ENCODE data around the gene KIAA0930. TPM values are rescaled to one million over a fixed set of nuclear protein-coding genes. Genes with fewer than 3 reads are reported as not detected.

The KIAA0930 gene
- total RNA-seq, 6 donors from 2014 or later, result 31.2 to 103 (median 42.8) TPM

DNA sequence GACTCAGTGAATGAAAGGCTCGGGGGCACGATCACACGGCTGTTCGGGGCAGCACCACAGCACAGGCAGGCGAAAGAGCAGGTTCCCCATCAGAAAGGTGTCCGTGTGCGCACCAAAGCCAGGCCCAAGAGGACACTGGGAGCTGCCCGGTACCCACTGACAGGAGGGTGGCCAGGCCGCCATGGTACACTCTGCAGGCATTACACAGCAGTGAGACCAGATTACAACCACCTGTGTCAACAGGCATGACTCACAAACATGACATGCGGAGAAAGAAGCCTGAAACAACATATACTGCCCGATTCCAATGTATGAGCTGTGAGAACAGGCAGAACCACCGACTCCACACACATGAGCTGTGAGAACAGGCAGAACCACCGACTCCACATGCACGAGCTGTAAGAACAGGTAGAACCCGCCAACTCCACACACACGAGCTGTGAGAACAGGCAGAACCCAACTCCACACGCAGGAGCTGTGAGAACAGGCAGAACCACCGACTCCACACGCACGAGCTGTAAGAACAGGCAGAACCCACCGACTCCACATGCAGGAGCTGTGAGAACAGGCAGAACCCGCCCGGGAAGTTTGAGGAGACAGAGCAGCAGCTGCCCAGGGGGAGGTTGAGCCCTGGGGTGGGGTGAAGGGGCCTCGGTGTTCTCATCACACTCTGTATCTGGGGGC, 32.6 kb downstream of the KIAA0930 start:
- peaks cover 7 to 16% (median 13%) of the 10 kb centered on the region in 4 donors for H3K4me1 ChIP-seq
- TF ChIP-seq EP300 (IDR thresholded peaks at IDR 0.05) (no peak), POLR2AphosphoS5 (IDR thresholded peaks at IDR 0.05) (no peak)
- ATAC-seq (ENCODE audit: low FRiP score in 2 of 2) (no peak), DNase-seq (no peak)
- H3K27me3 ChIP-seq, result no peaks in the 10 kb centered on the region
- peaks cover 0 to 41% (median 26%) of the 10 kb centered on the region in 4 donors for H3K36me3 ChIP-seq
- 82 to 87% methylated on average over 20 to 24 of the region's 24 CpGs for WGBS, 2 donors
- no peak overlapping the region for H3K4me3 ChIP-seq
- H3K27ac ChIP-seq, result no peak overlapping the region
- no peaks in the 10 kb centered on the region for H3K9me3 ChIP-seq

DNA sequence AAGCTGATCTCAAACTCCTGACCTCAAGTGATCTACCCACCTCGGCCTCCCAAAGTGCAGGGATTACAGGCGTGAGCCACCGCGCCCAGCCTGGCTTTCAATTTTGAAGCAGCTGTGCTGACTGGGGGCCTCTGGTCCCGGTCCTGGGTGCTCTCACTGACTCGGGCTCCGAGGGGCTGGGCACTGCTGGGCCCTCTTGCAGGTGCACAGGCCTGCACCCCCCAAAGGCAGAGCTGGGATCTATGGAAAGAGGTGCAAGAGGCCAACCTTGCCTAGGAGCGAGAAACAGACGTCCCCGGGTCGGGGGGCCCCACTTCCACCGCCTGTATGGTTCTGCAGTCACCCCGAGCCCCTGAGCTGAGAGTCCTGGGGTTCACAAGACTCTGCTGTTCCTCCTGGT, 33.2 kb downstream of the KIAA0930 start:
- Histone ChIP-seq H3K27ac (no peak overlapping the region), H3K4me1 (peaks cover 4 to 10% (median 7%) of the 10 kb centered on the region in 4 donors), H3K27me3 (no peaks in the 10 kb centered on the region), H3K9me3 (no peaks in the 10 kb centered on the region), H3K4me3 (no peak overlapping the region), H3K36me3 (peaks cover 0 to 47% (median 32%) of the 10 kb centered on the region in 4 donors)
- no peak for TF ChIP-seq EP300 (IDR thresholded peaks at IDR 0.05)
- no peak for TF ChIP-seq POLR2AphosphoS5 (IDR thresholded peaks at IDR 0.05)
- no peak for TF ChIP-seq POLR2A (IDR thresholded peaks at IDR 0.05)
- no peak for TF ChIP-seq CTCF (IDR thresholded peaks at IDR 0.05)
- DNase-seq (no peak), ATAC-seq (ENCODE audit: low FRiP score in 2 of 2) (no peak)
- 97% methylated on average over 13 of the region's 13 CpGs for WGBS, 2 donors

- no peak overlapping the region for H3K4me3 ChIP-seq
- 92 to 96% methylated on average over 6 of the region's 6 CpGs for WGBS, 2 donors
- ATAC-seq (ENCODE audit: low FRiP score in 2 of 2) (no peak), DNase-seq (no peak)
- H3K27me3 ChIP-seq, result no peaks in the 10 kb centered on the region
- no peaks in the 10 kb centered on the region for H3K9me3 ChIP-seq
- TF ChIP-seq CTCF (IDR thresholded peaks at IDR 0.05), result no peak
- TF ChIP-seq POLR2A (IDR thresholded peaks at IDR 0.05), result no peak
- TF ChIP-seq POLR2AphosphoS5 (IDR thresholded peaks at IDR 0.05), result no peak
- no peak for TF ChIP-seq EP300 (IDR thresholded peaks at IDR 0.05)
- no peak overlapping the region for H3K27ac ChIP-seq
- peaks cover 0 to 52% (median 37%) of the 10 kb centered on the region in 4 donors for H3K36me3 ChIP-seq
- H3K4me1 ChIP-seq, result no peaks in the 10 kb centered on the region
Observed at GRCh38 chr22:45206233-45206632, 34.5 kb downstream of the KIAA0930 start.

- TF ChIP-seq EP300 (IDR thresholded peaks at IDR 0.05), result no peak
- no peak for TF ChIP-seq POLR2AphosphoS5 (IDR thresholded peaks at IDR 0.05)
- TF ChIP-seq POLR2A (IDR thresholded peaks at IDR 0.05), result no peak
- no peak for TF ChIP-seq CTCF (IDR thresholded peaks at IDR 0.05)
- Histone ChIP-seq H3K36me3 (peaks cover 0 to 53% (median 45%) of the 10 kb centered on the region in 4 donors), H3K4me1 (no peaks in the 10 kb centered on the region), H3K27ac (no peak overlapping the region), H3K27me3 (no peaks in the 10 kb centered on the region), H3K4me3 (no peak overlapping the region), H3K9me3 (no peaks in the 10 kb centered on the region)
- ATAC-seq (ENCODE audit: low FRiP score in 2 of 2) (no peak), DNase-seq (peak in 1 of 2 donors; percentile 12)
- 92 to 95% methylated on average over 11 to 20 of the region's 20 CpGs for WGBS, 2 donors
Observed at GRCh38 chr22:45205276-45205925, 35.3 kb downstream of the KIAA0930 start.

DNA sequence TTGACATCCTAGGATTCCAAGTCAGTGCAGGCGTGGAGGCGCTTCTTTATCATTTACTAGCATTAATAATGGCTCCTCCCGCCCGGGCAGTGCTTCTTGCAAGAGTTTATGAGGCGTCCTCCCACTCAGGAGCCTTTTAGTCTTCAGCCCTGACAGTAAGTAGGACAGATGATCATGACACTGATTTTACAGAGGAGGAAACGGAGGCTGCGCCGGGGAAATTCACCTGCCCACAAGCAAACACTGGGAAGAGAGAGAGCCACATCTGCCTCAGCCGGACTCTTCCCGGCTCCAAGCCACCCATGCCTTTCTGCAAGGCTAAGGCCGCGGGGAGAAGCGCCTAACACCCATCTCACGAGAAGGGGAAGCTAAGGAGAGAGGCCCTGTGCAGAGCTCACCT, 35.9 kb downstream of the KIAA0930 start:
- Histone ChIP-seq H3K4me3 (no peak overlapping the region), H3K36me3 (peaks cover 0 to 58% (median 47%) of the 10 kb centered on the region in 4 donors), H3K4me1 (no peaks in the 10 kb centered on the region), H3K9me3 (no peaks in the 10 kb centered on the region), H3K27me3 (no peaks in the 10 kb centered on the region), H3K27ac (no peak overlapping the region)
- DNase-seq, result no peak
- no peak for TF ChIP-seq POLR2A (IDR thresholded peaks at IDR 0.05)
- no peak for TF ChIP-seq CTCF (IDR thresholded peaks at IDR 0.05)
- TF ChIP-seq POLR2AphosphoS5 (IDR thresholded peaks at IDR 0.05), result no peak
- no peak for TF ChIP-seq EP300 (IDR thresholded peaks at IDR 0.05)
- 93 to 94% methylated on average over 12 to 14 of the region's 14 CpGs for WGBS, 2 donors
- no peak for ATAC-seq (ENCODE audit: low FRiP score in 2 of 2)
